ENCODE results near the gene CCDC127.
"Not testable (repeated sequence)": the region's sequence is repeated elsewhere in the genome, so short reads cannot be mapped to it uniquely, and the experiment has no call there.

The CCDC127 gene

DNA sequence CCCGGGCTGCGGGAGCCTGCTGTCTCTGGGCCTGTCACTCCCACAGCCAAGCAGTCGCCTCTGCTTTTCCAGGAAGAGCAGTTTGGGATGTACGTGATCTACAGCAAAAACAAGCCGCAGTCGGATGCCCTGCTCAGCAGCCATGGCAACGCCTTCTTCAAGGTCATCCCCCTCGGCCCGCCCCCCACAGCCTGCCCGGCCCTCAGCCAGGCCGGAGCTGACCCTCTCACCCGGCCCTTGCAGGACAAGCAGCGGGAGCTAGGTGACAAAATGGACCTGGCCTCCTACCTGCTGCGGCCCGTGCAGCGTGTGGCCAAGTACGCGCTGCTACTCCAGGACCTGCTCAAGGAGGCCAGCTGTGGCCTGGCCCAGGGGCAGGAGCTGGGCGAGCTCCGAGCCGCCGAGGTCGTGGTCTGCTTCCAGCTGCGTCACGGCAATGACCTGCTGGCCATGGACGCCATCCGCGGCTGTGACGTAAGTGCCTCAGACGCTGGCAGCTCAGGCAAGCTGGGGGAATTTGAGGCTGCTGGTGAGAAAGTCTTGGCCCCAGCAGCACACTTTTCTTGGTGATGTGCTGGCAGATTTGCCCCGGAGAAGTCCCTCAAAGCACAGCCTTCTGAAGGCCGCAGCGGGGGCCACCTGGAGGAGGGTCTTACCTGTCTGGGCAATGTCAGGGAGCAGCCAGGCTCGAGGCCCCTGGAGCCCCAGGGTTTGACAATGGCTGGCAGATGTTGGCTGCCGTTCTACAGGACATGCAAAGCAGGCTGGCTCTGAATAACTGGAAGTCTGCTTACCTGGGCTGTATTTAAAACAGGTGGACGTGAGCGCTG lies 46.8 kb downstream of the CCDC127 start:
- DNase-seq = no peak

GRCh38 chr5:169728-170094 lies 48.2 kb downstream of the CCDC127 start:
- DNase-seq = no peak

DNA sequence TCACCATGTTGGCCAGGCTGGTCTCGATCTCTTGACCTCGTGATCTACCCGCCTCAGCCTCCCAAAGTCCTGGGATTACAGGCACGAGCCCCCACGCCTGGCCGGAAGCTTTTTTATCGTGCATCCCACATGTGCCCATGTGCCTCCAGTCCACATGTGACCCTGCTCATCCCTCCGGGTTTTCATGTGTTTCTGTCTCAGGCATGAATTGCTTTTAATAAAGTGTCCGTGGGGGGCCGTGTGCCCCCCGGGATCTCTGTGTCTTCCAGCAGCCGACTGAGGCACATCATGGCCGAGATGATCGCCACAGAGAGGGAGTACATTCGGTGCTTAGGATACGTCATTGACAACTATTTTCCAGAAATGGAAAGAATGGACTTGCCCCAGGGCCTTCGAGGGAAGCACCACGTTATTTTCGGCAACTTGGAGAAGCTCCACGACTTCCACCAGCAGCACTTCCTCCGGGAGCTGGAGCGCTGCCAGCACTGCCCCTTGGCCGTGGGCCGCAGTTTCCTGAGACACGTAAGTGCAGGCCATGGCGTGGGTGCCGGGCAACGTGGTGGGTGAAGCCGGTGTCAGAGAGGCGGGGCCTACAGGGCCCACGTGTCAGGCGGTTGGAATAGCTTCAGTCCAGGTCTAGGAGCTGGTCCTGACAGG lies 48.8 kb downstream of the CCDC127 start:
- DNase-seq = no peak

DNA sequence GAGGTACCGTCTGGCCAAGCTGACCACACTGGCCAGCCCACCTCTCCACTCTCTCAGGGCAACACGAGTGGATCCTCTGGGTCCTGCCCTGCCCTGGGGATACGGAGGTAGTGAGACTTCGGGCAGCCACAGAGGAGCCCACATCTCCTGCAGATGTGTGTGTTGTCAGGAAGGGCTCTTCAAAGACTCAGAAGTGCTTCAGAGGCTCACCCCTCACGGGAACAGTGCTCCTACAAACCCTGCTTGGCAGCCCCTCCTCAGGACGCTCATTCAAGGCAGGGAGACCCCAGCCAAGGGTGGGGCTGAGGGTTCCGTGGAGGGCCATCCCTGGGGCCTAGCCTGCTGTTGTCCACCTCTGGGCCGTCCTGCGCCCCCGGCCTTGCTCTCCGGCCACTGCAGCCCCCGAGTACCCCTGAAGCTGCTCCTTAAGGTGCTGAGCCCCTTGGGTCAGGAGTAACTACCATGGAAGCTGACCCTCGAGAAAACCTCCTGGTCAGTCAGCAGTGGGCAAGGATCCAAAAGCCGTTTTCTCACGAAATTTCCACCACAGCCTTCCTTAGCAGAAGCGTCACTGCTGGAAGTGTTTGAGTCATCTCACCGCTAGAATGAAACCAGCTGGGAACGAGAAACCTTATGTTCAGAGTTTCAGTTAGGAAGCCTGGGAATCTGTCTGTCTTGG lies 49.8 kb downstream of the CCDC127 start:
- DNase-seq = no peak

DNA sequence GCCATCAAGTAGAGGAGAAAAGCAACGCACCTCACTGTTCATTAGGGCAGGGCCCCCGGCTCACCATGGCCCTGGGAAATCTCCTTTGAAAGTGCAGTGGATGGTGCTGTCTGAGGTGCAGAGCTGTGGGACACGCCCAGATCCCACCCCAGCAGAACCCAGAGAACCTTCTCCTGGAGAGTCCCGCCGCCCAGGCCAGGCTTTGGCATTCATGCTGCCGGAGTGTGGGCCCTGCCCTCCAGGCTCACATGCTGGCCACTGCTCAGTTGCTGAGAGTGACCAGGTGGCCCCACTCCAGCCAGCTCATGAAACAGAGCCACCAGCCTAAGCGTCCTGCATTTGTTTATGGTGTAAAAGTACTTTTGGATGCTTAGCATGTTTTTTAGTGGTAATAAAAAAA lies 50.4 kb downstream of the CCDC127 start:
- no peak for DNase-seq

DNA sequence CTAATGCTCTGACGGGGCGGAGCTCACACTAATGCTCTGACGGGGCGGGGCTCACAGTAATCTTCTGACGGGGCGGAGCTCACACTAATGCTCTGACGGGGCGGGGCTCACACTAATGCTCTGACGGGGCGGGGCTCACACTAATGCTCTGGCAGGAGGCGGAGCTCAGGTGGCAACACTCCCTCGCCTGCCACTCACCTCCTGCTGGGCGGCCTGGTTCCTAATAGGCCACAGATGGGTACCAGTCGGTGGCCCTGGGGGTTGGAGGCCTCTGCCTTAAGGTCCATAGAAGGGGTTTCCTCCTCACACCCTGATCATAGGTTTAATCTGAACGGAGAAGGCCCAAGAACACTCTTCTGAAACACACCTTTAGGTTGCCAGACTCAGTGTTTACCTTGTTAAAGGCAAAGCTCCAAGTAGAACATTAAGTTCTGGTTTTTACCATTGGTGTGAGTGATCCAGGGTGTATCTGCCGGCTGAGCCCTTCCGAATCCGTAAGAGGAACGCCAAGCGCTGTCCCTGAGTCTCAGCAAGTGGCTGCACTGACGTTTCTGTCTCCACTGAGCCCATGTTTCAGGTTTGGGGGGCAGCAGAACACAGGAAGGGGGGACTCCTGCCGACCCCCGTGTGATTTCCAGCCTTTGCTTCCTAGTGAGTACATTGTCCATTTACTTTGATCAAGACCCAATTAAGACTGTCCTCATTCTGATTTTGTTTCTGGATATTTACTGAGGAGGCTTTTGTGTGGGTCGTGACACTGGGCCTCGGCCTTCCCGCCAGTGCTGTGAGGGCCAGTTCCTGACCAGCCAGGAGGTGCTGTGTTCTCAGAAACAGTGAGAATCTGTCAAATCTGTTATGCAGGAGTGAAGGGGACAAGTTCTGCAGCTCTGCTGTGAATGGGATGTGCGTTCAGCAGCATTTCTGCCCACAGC lies 51.2 kb downstream of the CCDC127 start:
- no peak for DNase-seq

DNA sequence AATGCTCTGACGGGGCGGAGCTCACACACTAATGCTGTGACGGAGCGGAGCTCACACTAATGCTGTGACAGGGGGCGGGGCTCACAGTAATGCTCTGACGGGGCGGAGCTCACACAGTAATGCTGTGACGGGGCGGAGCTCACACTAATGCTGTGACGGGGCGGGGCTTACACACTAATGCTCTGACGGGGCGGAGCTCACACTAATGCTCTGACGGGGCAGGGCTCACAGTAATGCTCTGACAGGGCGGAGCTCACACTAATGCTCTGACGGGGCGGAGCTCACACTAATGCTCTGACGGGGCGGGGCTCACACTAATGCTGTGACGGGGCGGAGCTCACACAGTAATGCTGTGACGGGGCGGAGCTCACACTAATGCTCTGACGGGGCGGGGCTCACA lies 53.2 kb downstream of the CCDC127 start:
- DNase-seq = not testable (repeated sequence)

GRCh38 chr5:164244-164643 lies 53.7 kb downstream of the CCDC127 start:
- no peak for DNase-seq

- no peak for DNase-seq
Observed at GRCh38 chr5:163841-164240, 54.1 kb downstream of the CCDC127 start.

DNA sequence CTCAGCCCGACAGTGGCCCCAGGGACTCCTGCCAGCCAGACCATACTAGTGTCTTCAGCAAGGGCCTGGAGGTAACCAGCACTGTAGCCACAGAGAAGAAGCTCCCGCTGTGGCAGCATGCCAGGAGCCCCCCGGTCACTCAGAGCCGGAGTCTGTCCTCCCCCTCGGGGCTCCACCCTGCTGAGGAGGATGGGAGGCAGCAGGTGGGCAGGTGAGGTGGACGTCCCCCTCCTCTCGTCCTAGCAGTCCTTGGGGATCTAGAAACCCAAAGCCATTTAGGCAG lies 54.7 kb downstream of the CCDC127 start:
- no peak for DNase-seq

- no peak for DNase-seq
Observed at GRCh38 chr5:162565-163337, 55.2 kb downstream of the CCDC127 start.

DNA sequence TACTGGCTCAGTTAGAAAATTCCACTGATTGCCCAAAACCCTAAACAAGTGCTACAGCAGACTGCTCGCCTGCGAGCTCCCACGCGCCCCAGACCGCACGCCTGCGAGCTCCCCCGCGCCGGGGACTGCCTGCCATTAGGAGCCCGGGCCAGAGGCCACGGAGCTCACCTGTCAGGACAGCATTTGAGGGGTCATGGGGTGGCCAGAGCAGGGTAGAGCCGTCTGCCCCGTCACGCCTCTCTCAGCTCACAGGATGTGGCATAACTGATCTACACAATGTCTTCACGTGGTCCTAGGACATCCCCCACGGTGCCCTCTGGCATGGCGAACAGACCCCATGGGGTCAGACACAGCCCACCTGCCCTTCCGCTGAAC lies 55.8 kb downstream of the CCDC127 start:
- no peak for DNase-seq

GRCh38 chr5:161803-162110 lies 56.2 kb downstream of the CCDC127 start:
- no peak for DNase-seq

- no peak for DNase-seq
Observed at GRCh38 chr5:160921-161802, 56.8 kb downstream of the CCDC127 start.

DNA sequence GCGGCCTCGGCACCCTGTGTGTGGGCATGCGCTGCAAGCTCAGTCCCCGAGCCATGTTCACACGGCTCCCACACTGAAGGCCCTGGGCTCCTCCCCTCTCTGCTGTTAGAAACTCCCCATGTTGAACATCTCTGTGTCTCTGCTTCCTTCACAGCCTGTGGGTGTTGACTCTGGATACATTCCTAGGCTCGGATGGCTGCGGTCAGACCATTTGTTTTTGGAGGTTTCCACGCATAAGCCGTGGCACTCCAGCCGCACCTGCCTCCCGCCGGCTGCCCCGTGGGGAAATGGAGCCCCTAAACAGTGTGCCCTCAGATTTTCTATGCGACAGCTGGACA lies 57.8 kb downstream of the CCDC127 start:
- no peak for DNase-seq

GRCh38 chr5:159448-160172 lies 58.3 kb downstream of the CCDC127 start:
- DNase-seq = no peak

DNA sequence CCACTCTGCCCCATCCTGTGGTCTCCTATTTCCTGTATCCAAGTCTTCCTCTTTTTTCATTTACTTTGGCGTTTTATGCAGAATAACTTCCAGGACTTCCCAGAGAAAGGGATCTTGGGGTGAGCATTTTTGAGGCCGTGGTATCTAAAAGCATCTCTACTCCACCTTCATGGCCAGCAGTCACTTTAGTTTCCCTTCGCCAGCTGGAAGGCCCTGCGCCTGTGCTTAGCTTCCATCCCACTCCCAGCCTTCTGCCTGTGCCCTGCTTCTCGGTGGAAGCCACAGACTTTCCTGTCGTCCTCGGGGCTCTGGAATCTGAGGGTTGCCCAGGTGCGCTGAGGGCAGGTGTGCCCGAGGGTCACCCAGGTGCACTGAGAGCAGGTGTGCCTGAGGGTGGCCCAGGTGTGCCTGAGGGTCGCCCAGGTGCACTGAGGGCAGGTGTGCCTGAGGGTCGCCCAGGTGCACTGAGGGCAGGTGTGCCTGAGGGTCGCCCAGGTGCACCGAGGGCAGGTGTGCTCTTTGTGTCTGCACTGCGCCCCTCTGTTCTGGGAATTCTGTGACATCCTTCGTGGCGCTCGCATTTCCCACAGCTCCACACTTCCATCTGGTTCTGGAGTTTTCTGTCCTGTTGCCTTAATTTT lies 59.0 kb downstream of the CCDC127 start:
- no peak for DNase-seq

DNA sequence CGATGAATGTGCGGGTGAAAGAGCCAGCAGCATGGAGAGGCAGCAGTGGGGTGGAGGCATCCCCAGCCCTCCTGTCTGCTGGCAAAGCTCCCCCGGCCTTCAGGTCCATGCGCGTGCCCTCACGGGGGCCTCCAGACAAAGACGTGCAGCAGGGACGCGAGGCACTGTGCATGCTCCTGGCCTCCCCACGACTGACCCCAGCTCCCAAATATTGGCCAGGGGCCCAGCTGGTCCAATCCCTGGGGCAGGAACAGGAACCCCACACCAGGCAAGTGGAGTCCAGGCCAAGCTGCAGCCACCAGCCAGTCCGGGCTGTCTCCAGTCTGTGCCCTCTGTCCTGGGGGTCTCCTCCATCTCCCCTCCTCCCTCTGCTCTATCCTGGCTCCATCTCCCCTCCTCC lies 60.2 kb downstream of the CCDC127 start:
- DNase-seq = no peak

DNA sequence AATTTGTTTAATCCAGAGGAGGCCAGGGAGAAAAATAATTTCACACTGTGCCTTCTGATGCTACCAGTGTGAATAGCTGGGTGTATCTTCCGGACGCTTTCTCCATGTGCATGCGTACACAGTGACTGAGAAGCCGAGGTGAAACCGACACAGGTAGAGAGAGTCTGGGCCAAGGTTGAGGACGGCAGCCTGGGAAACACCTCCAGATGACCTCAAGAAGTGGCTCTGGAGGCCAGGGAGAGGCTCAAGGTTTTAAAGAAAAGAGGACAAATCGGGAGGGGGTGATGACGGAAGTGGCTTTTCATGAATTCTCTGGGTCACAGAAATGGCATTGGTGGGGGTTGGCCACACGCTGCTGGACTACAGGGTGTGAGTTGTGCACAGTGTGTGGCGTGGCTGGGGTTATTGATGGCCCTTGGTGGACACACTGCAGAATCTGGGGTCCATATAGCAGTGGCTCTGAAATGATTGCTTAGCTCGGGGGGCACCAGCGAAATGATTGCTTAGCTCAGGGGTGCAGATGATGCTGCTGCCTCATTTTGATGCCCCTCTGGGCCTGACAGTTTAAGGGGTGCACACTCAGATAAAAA lies 60.7 kb downstream of the CCDC127 start:
- no peak for DNase-seq

DNA sequence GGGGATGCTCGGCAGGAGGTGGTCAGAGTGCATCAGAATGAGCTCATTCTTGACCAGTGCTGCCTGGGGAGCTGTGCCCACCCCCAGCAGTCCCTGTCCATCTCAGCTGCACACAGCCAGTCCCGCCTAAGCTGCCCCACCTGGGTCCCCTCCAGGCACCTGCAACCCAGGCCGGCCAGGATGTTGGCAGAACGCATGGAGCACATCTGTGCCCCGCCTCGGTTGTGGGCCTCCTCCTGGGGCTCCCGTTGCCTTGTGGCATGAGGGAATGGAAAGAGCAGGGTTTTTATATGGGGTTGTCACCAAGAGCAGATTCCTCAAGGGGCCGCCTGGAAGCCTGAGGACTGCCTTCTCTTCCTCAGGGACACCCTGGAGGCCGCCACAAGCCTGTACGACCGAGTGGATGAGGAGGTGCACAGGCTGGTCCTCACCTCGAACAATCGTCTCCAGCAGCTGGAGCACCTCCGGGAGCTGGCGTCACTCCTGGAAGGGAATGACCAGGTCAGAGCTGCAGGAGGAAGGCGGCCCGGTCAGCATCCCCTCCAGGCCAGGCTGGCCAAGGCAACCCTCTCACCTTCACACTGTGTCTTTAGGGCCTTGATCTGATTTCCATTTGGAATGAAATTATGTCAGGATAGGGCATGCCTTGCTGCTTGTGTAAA lies 61.4 kb downstream of the CCDC127 start:
- no peak for DNase-seq

Measured in hematopoietic multipotent progenitor cell treated with erythropoietin and hydrocortisone succinate and interleukin-3 and kit ligand, for 8 days (in vitro differentiated cells).